Anterior cingulate cortex (tissue), 58 donors: ENCODE measurements around the gene DAZ4.
"Not testable (repeated sequence)": the region's sequence is repeated elsewhere in the genome, so short reads cannot be mapped to it uniquely, and the experiment has no call there.

Experiments
- DNase-seq, 58 donors: peaks; one replicate each; lab custom pipeline; 2025; lab: John Stamatoyannopoulos, UW

The DAZ4 gene

DNA sequence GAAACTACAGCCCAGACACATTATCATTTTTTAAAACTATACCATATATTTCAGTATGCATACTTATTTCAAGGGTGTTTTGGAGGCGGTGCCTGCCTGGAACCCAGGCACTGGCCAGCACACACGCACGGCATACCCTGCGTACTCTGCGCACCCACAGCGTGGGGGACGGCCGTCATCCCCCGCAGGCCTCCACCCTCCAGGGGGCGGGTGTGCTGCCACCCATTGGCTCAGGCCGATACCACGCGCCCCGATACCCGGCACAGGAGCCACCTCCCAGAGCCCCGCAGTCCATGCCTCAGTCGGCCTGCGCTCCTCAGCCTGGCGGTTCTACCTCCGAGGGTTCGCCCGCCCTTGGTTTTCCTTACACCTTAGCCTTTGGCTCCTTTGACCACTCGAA is at the start of gene DAZ4:
Gene DAZ4 (plus strand): TSS at position 301 of the 400 bp plus-strand sequence. CDS start 208 bp downstream, outside the sequence.
- DNase-seq = not testable (repeated sequence)

- DNase-seq = not testable (repeated sequence)
Measured at GRCh38 chrY:24813293-24813692, 20.4 kb upstream of the DAZ4 start, which contains the start of gene DAZ3. Gene DAZ3, minus strand, starts transcription at chrY:24813393. Its CDS starts 208 bp downstream, at chrY:24813185.

GRCh38 chrY:24821836-24822235 is 11.9 kb upstream of the DAZ4 start:
- not testable (repeated sequence) for DNase-seq

DNA sequence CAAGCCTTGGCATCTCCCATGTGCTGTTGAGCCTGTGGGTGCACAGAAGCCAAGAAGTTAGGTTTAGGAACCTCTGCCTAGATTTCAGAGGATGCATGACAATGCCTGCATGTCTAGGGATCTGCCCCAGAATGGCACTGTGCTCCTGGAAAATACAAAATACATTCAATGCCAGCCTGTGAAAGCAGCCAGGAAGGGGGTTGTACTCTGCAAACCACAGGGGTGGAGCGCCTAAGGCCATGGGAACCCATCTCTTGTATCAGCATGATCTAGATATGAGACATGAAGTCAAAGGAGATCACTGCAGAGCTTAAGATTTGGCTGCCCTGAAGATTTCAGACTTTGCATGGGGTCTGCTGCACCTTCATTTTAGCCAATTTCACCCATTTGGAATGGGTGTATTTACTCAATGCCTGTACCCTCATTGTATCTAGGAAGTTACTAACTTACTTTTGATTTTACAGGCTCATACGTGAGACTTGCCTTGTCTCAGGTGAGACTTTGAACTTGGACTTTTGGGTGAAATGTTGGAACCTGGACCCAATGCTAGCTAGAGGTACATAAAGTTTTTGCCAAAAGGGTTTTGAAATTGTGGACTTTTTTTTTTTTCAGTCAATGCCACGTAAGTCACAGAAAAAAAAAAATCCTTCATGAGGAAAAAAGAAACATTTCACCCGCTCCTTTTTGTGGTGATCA is 9.4 kb upstream of the DAZ4 start:
- DNase-seq = not testable (repeated sequence)

DNA sequence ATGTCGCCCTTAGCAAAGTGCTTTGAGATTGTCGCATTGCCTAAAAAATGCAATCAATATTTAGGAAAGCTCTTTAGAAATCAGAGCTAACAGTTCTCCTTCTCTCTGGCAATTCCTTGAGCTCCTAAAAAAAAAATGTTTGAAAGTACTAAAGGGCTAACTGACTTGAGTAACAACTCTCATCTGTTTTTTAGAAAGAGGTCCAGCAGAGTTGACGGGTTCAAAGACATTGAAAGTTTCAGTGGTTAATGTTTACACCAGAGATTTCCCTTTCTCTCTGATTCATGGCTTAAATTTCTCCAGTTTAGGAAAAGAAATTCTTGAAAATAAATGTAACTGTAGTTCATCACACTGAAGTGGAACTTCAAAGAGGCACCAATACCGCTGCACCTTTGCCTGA is 8.7 kb upstream of the DAZ4 start:
- DNase-seq = not testable (repeated sequence)
